ENCODE results near the gene EPO.
"Not testable (repeated sequence)": the region's sequence is repeated elsewhere in the genome, so short reads cannot be mapped to it uniquely, and the experiment has no call there.

EPO gene

DNA sequence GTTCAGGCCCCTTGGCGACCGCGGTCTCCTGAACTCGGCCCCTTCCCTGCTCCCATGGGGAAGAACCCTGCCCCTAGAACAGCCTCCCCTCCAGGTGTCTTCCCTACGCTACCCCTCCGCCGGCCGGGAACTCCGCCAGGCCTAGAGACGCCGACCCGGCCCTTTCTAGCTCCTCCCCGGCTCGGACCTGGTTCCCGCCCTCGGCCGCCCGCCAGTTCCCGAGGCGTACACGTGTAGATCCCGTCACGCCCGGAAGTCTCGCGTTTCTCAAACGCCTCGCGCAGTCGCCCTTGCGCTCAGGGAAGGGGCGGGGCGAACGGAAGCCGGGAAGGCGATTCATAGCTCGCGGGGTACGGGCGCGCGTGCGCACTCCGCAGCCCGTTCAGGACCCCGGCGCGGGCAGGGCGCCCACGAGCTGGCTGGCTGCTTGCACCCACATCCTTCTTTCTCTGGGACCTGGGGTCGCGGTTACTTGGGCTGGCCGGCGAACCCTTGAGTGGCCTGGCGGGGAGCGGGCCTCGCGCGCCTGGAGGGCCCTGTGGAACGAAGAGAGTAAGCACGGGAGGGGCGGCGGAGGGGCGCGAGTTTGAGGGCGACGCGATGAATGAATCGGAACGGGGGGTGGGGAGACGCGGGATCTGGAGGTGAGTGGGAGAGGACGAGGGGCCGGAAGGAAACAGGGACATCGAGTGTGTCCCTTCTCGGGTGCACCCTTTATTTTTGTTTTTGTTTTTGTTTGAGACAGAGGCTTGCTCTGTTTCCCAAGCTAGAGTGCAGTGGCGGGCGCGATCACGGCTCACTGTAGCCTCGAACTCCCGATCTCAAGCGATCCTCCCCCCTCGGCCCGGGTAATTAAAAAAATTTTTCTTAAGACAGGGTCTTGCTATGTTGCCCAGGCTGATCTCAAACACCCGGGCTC, 14.3 kb upstream of the EPO start, which contains the start of gene POP7:
TSS of gene POP7 (plus strand) at position 369 of the 919 bp plus-strand sequence. CDS start 710 bp downstream, outside the sequence.
- DNase-seq: peak; percentile 98 to 99

DNA sequence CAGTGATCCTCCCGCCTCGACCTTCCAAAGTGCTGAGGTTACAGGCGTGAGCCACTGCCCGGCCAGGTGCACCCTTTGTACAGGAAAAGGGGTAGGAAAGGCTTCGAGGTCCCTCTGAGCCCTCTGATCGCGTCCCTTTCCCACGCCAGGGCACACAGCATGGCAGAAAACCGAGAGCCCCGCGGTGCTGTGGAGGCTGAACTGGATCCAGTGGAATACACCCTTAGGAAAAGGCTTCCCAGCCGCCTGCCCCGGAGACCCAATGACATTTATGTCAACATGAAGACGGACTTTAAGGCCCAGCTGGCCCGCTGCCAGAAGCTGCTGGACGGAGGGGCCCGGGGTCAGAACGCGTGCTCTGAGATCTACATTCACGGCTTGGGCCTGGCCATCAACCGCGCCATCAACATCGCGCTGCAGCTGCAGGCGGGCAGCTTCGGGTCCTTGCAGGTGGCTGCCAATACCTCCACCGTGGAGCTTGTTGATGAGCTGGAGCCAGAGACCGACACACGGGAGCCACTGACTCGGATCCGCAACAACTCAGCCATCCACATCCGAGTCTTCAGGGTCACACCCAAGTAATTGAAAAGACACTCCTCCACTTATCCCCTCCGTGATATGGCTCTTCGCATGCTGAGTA, 13.5 kb upstream of the EPO start:
- no peak for DNase-seq

DNA sequence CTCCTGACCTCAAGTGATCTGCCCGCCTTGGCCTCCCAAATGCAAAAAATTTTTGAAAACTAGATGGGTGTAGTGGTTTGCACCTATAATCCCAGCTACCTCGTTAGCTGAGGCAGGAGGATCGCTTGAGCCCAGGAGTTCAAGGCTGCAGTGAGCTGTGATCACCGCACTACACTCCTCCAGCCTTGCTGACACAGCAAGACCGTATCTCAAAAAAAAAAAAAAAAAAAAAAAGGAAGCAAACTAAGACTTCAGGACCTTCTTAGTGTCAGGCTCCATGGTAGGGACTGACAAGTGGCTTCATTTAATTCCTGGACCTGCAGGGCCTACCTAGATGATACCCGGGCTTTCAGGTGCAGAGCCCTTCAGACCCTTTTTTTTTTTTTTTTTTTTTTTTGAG, 11.9 kb upstream of the EPO start:
- no peak for DNase-seq

- no peak for DNase-seq
Observed at GRCh38 chr7:100710452-100710851, 9.8 kb upstream of the EPO start.

GRCh38 chr7:100711369-100711768, 8.9 kb upstream of the EPO start:
- no peak for DNase-seq

DNA sequence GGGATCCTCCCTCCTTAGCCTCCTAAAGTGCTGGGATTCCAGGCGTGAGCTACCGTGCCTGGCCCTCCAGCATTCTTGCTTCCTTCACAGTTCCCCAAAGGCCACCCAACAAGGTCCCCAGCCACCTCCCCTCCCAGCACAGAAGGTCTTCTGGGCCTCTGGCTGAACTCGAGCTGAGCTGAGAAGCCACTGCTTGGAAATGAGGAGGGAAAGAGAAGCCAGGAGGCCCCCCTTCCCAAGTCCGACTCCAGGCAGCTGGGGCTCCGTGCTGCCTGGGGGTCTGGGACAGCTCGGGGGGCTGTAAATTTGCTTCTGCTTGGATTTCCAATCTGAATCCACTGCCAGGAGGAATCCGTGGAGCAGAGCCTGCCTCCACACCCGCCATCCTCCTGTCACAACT, 5.5 kb upstream of the EPO start:
- DNase-seq: no peak

- DNase-seq: not testable (repeated sequence)
Observed at GRCh38 chr7:100717073-100717472, 3.2 kb upstream of the EPO start.

- no peak for DNase-seq
Observed at GRCh38 chr7:100719523-100720278, 567 bp upstream of the EPO start.

DNA sequence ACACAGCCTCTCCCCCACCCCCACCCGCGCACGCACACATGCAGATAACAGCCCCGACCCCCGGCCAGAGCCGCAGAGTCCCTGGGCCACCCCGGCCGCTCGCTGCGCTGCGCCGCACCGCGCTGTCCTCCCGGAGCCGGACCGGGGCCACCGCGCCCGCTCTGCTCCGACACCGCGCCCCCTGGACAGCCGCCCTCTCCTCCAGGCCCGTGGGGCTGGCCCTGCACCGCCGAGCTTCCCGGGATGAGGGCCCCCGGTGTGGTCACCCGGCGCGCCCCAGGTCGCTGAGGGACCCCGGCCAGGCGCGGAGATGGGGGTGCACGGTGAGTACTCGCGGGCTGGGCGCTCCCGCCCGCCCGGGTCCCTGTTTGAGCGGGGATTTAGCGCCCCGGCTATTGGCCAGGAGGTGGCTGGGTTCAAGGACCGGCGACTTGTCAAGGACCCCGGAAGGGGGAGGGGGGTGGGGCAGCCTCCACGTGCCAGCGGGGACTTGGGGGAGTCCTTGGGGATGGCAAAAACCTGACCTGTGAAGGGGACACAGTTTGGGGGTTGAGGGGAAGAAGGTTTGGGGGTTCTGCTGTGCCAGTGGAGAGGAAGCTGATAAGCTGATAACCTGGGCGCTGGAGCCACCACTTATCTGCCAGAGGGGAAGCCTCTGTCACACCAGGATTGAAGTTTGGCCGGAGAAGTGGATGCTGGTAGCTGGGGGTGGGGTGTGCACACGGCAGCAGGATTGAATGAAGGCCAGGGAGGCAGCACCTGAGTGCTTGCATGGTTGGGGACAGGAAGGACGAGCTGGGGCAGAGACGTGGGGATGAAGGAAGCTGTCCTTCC, 620 bp downstream of the EPO start:
- no peak for DNase-seq

- no peak for DNase-seq
Observed at GRCh38 chr7:100721505-100721812, 1.2 kb downstream of the EPO start.

DNA sequence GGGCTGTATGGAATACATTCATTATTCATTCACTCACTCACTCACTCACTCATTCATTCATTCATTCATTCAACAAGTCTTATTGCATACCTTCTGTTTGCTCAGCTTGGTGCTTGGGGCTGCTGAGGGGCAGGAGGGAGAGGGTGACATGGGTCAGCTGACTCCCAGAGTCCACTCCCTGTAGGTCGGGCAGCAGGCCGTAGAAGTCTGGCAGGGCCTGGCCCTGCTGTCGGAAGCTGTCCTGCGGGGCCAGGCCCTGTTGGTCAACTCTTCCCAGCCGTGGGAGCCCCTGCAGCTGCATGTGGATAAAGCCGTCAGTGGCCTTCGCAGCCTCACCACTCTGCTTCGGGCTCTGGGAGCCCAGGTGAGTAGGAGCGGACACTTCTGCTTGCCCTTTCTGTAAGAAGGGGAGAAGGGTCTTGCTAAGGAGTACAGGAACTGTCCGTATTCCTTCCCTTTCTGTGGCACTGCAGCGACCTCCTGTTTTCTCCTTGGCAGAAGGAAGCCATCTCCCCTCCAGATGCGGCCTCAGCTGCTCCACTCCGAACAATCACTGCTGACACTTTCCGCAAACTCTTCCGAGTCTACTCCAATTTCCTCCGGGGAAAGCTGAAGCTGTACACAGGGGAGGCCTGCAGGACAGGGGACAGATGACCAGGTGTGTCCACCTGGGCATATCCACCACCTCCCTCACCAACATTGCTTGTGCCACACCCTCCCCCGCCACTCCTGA, 2.4 kb downstream of the EPO start:
- no peak for DNase-seq

- DNase-seq: no peak
Observed at GRCh38 chr7:100723732-100724275, 3.5 kb downstream of the EPO start.

GRCh38 chr7:100724364-100724763, 4.1 kb downstream of the EPO start:
- not testable (repeated sequence) for DNase-seq

GRCh38 chr7:100726996-100727761, 6.9 kb downstream of the EPO start:
- no peak for DNase-seq

- DNase-seq: no peak
Observed at GRCh38 chr7:100728196-100728595, 7.9 kb downstream of the EPO start.

DNA sequence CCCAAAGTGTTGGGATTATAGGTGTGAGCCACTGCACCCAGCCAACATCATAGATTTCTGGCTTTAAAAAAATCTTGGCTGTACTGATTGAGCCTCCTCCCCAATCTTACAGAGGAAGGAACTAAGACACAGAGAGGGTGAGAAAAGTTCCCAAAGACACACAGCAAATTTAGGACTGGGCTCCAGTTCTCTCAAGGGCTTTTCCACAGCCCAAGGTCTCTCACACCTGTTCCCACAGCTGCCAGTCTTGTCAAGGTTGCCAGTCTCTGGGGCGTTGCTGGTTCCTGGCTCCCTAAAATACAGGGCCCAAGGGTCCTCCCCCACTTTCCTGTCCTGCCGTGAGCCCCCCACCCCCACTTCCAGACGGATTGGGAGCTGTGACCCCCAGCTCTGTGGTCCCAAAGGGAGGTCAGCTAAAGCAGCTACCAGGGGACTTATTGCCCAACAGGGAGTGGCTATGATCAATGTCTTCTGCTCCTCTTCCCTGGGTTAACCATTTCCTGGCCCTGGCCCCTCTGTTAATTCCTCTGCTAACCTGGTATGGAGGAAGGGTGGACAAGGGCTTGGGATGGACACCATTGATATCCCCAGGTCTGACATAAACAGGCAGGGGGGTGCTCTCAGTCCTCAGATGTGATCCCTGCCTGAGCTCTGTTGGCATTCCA, 10.0 kb downstream of the EPO start:
- no peak for DNase-seq

GRCh38 chr7:100731937-100732636, 11.8 kb downstream of the EPO start:
- no peak for DNase-seq

GRCh38 chr7:100735730-100736129, 15.5 kb downstream of the EPO start:
- no peak for DNase-seq

- no peak for DNase-seq
Observed at GRCh38 chr7:100736671-100737070, 16.4 kb downstream of the EPO start.

DNA sequence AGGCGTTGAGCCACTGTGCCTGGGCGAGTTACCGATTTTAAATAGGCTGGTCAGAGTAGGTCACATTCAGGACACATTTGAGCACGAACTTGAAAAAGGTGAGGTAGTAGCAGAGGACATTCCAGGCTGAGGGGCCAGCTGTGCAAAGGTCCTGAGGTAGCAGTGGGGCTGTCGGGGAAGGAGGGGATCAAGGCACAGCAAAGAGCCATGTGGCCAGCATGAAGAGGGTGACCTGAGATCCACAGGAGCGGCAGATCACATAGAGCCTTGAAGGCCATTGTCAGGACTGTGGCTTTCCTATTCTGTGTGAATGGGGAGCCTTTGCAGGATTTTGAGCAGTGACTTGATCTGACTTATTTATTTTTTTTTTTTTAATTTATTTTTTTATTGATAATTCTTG, 19.7 kb downstream of the EPO start:
- no peak for DNase-seq

All from activated CD4-positive, alpha-beta T cell treated with anti-CD3 and anti-CD28 coated beads for 4 hours (primary cell).